Colonic mucosa (tissue), 4 donors: ENCODE data around the gene FRMD5. TPM values are rescaled to one million over a fixed set of nuclear protein-coding genes. Genes with fewer than 3 reads are reported as not detected.

Experiments
- DNase-seq: peaks from one replicate; pipeline ENCODE4 v3.0.0-alpha.2; 2020
- H3K27ac ChIP-seq: fragments of 200-600 bp; one replicate; pipeline ENCODE4 v1.8.0; 2021
- H3K27me3 ChIP-seq: fragments of 200-600 bp; one replicate; pipeline ENCODE4 v1.8.0; 2021
- H3K36me3 ChIP-seq: fragments of 200-600 bp; one replicate; pipeline ENCODE4 v1.8.0; 2021
- H3K4me1 ChIP-seq: fragments of 200-600 bp; one replicate; pipeline ENCODE4 v1.8.0; 2021; ENCODE audit warnings: mild to moderate bottlenecking
- H3K4me3 ChIP-seq: fragments of 200-600 bp; one replicate; pipeline ENCODE4 v1.8.0; 2021
- H3K9ac ChIP-seq, 2 donors: one replicate each; pipeline ENCODE4 v1.7.0; 2013; ENCODE audit warnings: control low read depth in 2 of 2, low read depth in 2 of 2, low read length in 2 of 2
- H3K9me3 ChIP-seq: fragments of 200-600 bp; one replicate; pipeline ENCODE4 v1.8.0; 2021
- intact Hi-C: fragments of 100-400 bp; cut with DNase I; formaldehyde crosslinking; loops from one replicate; pipeline ENCODE4 v1.14.1; 2022
- total RNA-seq, 2 donors: library from RNA; stranded (reverse); fragmentation: NEBNext Ultra II Directional in 1 of 2; extraction: Animal tissue kit (Norgen Biotek cat#: 25700) in 1 of 2; gene quantifications; one replicate each; pipeline ENCODE4 v1.2.1, GENCODE V29; 2021
- TF ChIP-seq, protein P1 (sequence below): fragments of 200-600 bp; IDR thresholded peaks from one replicate; pipeline ENCODE4 v1.8.0; 2022; ENCODE audit warnings: antibody characterized with exemption, mild to moderate bottlenecking
- donor health status: healthy.
- donor health status: DM: no; HTN: no; CAD: no.
- donor health status: DM: no; HTN: no; CAD: no.

The FRMD5 gene
- total RNA-seq, 2 donors from 2014 or later: 2.9 to 3.4 TPM

DNA sequence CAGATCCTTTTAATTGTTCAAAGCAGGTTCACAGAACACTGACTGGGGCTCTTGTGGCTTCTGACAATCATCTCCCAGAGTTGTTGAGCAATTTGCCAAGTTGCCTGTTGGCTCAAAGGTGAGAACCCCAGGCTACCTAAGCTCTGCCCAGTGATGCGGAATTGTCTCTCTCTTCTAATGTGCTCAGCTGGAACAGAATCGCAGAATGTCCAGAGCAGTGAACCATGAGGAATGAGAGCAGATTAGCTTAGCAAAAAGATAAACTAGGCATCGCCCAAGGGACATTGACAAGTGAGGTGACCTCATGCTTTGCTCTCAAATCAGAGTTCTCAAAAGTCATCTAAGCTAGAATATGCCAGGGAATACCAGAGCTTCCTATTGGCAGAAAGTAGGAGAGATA, 220.2 kb downstream of the FRMD5 start:
- intact Hi-C loops: no loop called here
- H3K4me3 ChIP-seq: no peak overlapping the region
- no peaks in the 10 kb centered on the region for H3K27me3 ChIP-seq
- DNase-seq: no peak
- TF ChIP-seq, protein P1, sequence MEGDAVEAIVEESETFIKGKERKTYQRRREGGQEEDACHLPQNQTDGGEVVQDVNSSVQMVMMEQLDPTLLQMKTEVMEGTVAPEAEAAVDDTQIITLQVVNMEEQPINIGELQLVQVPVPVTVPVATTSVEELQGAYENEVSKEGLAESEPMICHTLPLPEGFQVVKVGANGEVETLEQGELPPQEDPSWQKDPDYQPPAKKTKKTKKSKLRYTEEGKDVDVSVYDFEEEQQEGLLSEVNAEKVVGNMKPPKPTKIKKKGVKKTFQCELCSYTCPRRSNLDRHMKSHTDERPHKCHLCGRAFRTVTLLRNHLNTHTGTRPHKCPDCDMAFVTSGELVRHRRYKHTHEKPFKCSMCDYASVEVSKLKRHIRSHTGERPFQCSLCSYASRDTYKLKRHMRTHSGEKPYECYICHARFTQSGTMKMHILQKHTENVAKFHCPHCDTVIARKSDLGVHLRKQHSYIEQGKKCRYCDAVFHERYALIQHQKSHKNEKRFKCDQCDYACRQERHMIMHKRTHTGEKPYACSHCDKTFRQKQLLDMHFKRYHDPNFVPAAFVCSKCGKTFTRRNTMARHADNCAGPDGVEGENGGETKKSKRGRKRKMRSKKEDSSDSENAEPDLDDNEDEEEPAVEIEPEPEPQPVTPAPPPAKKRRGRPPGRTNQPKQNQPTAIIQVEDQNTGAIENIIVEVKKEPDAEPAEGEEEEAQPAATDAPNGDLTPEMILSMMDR: no peak
- H3K4me1 ChIP-seq: no peaks in the 10 kb centered on the region
- H3K9ac ChIP-seq: no peak overlapping the region
- no peaks in the 10 kb centered on the region for H3K36me3 ChIP-seq
- H3K9me3 ChIP-seq: no peaks in the 10 kb centered on the region
- H3K27ac ChIP-seq: no peak overlapping the region

DNA sequence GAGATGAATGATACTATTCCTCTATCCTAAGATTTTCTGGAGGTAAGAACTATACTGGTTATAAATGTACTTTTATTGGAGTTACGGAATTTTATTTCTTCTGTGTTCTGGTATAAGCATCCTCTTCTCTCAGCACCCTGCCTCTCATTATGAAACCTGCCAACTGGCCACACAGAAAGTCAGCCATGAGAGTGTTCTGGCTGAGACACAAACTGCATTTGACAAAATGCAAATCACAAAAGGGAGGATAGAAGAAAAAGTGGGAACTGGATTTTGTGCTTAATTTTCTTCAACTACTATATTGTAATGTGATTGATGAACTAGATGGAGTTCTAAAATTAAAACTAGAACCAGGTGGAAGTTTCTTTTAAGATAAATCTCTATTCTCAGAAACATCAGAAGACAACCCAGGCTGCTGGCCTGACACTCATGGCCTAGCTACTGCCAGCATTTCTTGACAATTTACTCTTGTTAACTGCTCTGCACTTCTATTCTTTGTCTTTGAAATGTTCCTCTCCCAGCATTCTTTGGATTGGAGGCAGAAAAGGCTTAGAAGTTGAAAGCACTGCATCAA, 225.2 kb downstream of the FRMD5 start:
- no peak overlapping the region for H3K27ac ChIP-seq
- intact Hi-C loops: no loop called here
- H3K4me3 ChIP-seq: no peak overlapping the region
- no peaks in the 10 kb centered on the region for H3K9me3 ChIP-seq
- H3K36me3 ChIP-seq: no peaks in the 10 kb centered on the region
- no peak for DNase-seq
- TF ChIP-seq, protein P1: no peak
- no peaks in the 10 kb centered on the region for H3K4me1 ChIP-seq
- no peaks in the 10 kb centered on the region for H3K27me3 ChIP-seq
- no peak overlapping the region for H3K9ac ChIP-seq

DNA sequence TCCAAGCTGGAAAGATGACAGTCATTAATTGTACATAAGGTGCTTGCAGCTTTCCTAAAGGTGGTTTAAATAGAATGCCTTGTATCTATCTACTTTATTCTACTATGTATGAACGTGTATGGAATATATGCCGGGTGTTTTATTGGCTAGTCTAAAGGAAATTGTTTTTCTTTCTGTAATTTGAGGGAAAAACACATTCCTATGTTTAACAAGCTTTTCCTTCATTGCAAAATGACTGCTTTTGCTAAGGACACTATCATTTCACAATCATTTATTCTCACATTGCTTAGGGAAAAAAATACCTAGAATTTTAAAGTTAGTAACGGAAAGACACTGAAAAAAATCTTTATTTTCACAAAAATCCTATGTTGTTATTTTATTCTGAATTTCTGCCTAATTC, 226.5 kb downstream of the FRMD5 start:
- Histone ChIP-seq H3K27ac (no peak overlapping the region), H3K4me3 (no peak overlapping the region), H3K4me1 (no peaks in the 10 kb centered on the region), H3K36me3 (no peaks in the 10 kb centered on the region), H3K9me3 (no peaks in the 10 kb centered on the region), H3K9ac (no peak overlapping the region), H3K27me3 (no peaks in the 10 kb centered on the region)
- intact Hi-C loops: no loop called here
- TF ChIP-seq, protein P1: no peak
- no peak for DNase-seq

DNA sequence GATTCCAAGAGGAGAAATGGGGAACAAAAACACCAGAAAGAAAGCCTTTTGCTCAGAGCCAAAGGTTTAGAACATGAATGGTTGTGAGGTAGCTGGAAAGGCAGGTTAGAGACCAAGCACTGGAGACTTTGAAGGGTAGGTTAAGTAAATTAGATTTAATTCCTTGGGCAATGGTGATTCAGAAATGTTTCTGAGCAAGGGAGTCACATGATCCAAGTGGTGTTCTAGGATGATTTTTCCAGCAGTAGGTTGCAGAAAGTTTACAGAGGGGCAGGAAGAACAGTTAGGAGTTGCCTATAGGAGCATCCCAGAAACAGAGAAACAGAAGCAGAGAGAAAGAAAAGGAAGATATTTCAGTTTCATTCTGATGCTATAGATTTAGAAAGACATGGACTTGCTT, 228.4 kb downstream of the FRMD5 start:
- Histone ChIP-seq H3K36me3 (no peaks in the 10 kb centered on the region), H3K9me3 (no peaks in the 10 kb centered on the region), H3K4me3 (no peak overlapping the region), H3K27ac (no peak overlapping the region), H3K4me1 (no peaks in the 10 kb centered on the region), H3K9ac (no peak overlapping the region), H3K27me3 (no peaks in the 10 kb centered on the region)
- no peak for DNase-seq
- intact Hi-C loops: no loop called here
- TF ChIP-seq, protein P1: no peak

DNA sequence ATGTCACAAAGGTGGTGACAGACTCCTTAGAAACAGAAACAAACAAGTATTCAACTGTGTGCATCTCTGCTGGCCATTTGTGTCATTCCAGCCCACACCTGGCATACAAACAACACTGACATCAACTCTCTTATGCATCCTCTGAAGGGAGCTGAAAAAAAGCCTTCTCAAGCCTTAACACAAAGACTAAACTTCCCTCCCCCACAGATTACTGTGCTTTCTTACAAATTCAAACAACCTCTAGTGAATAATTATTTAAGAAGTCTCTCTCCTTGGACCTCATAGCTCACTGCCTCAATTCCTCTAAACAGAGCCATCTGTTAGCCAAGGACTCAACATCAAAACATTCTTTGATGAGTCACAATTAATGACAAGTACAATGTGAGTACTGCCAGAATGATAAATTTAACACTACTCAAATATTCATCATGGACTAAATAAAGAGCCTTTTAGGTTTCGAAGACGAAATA, 236.2 kb downstream of the FRMD5 start:
- Histone ChIP-seq H3K27ac (no peak overlapping the region), H3K36me3 (no peaks in the 10 kb centered on the region), H3K9ac (no peak overlapping the region), H3K9me3 (no peaks in the 10 kb centered on the region), H3K4me3 (no peak overlapping the region), H3K4me1 (no peaks in the 10 kb centered on the region), H3K27me3 (no peaks in the 10 kb centered on the region)
- intact Hi-C loops: no loop called here
- DNase-seq: no peak
- TF ChIP-seq, protein P1: no peak
